Activated T-cell treated with anti-CD3 and anti-CD28 coated beads, Interleukin-2, amount 50 U/mL, for 24 hours (primary cell): ENCODE measurements around the gene SH3GL2.
"Not testable (repeated sequence)": the region's sequence is repeated elsewhere in the genome, so short reads cannot be mapped to it uniquely, and the experiment has no call there.

ENCODE experiments used
- DNase-seq: peaks from one replicate; pipeline ENCODE4 v3.0.0-alpha.2; 2020
- H3K27ac Mint-ChIP-seq: 2 replicates; pipeline ENCODE4 v1.8.0; 2020; ENCODE audit warnings: mild to moderate bottlenecking, mixed read lengths
- H3K27me3 Mint-ChIP-seq: 2 replicates; pipeline ENCODE4 v1.8.0; 2020; ENCODE audit warnings: mixed read lengths
- H3K36me3 Mint-ChIP-seq: 2 replicates; pipeline ENCODE4 v1.8.0; 2020; ENCODE audit warnings: low read depth, mixed read lengths
- H3K4me1 Mint-ChIP-seq: 2 replicates; pipeline ENCODE4 v1.8.0; 2020; ENCODE audit warnings: low read depth, mixed read lengths
- H3K4me3 Mint-ChIP-seq: 2 replicates; pipeline ENCODE4 v1.8.0; 2020; ENCODE audit warnings: mild to moderate bottlenecking, moderate library complexity, mixed read lengths
- H3K9me3 Mint-ChIP-seq: 2 replicates; pipeline ENCODE4 v1.8.0; 2020; ENCODE audit warnings: mixed read lengths

The SH3GL2 gene

DNA sequence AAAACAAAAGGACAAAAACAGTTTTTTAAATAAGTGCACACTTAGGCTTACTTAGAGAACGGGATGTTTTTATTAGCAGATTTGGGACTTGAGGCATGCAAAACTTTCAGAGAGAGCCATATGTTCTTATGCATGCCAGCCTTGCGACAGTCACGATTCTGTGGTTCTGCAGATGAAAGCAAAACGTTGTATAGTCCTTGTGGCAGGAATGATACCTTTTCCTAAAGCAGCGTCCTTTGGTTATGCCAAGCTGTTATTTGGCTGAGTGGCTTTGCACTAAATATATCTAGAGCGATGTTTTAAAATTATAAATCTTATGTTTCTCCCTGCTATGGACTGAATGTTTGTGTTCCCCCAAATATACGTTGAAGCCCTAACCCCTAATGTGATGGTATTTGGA, 152.0 kb downstream of the SH3GL2 start:
- H3K9me3 Mint-ChIP-seq, result peaks cover 17% of the 10 kb centered on the region

DNA sequence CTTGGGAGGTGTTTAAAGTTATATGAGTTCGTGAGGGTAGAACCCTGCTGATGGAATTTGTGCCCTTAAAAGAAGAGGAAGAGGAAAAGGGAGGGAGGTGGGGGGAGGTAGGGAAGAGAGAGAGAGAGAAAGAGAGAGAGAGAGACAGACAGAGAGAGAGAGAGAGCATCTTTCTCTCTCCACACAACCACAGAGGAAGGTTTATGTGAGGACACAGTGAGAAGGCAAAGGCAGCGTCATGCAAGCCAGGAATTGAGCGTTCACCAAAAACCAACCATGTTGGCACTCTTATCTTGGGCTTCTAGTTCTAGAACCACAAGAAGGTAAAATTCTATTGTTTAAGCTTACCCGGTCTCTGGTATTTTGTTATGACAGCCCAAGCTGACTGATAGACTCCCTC, 152.4 kb downstream of the SH3GL2 start:
- Mint-ChIP-seq H3K27ac (no peak overlapping the region), H3K4me3 (no peak overlapping the region), H3K27me3 (no peaks in the 10 kb centered on the region), H3K9me3 (peaks cover 17% of the 10 kb centered on the region), H3K36me3 (no peaks in the 10 kb centered on the region), H3K4me1 (no peaks in the 10 kb centered on the region)
- no peak for DNase-seq

More for the DNA sequence above, 152.0 kb downstream of the SH3GL2 start:
- no peak for DNase-seq
- no peaks in the 10 kb centered on the region for H3K27me3 Mint-ChIP-seq
- no peaks in the 10 kb centered on the region for H3K36me3 Mint-ChIP-seq
- no peaks in the 10 kb centered on the region for H3K4me1 Mint-ChIP-seq
- H3K27ac Mint-ChIP-seq, result no peak overlapping the region
- no peak overlapping the region for H3K4me3 Mint-ChIP-seq

DNA sequence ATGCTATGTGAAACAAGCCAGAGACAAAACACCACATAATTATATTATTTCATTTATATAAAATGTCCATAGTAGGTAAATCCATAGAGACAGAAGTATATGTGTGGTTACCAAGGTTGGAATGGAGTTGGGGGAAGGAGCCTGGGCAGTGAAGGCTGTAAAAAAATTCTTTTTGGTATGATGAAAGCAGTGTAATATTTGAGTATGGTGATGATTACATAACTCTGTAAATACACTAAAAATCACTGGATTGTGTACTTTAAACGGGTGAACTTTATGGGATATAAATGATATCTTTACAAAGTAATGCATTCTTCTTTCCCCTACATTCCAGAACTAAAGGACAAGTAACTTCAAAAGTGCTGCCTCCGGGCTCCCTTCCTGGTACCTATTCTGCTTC, 155.8 kb downstream of the SH3GL2 start:
- Mint-ChIP-seq H3K4me3 (no peak overlapping the region), H3K9me3 (peaks cover 30% of the 10 kb centered on the region), H3K36me3 (no peaks in the 10 kb centered on the region), H3K27ac (no peak overlapping the region), H3K4me1 (no peaks in the 10 kb centered on the region), H3K27me3 (no peaks in the 10 kb centered on the region)
- no peak for DNase-seq

DNA sequence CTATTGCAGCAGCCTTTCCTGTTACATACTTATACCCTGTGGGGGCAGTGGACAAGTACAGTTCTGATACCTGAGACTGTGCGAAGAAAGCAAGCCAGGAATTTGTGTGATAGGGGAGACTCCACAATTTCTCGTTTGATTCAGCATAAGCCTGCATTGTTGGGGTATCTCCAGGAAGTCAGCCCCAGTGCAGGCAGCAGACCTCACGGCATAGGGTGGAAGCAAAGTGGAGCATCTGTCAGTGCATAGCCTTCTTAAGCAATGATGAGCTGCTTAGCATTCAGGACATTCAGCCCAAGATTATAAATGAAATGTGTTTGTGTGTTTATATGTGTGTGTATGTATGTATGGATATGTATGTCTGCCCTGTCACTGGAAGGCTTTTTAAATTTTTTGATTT, 157.0 kb downstream of the SH3GL2 start:
- Mint-ChIP-seq H3K4me3 (no peak overlapping the region), H3K4me1 (no peaks in the 10 kb centered on the region), H3K27ac (no peak overlapping the region), H3K36me3 (no peaks in the 10 kb centered on the region), H3K9me3 (peaks cover 24% of the 10 kb centered on the region), H3K27me3 (no peaks in the 10 kb centered on the region)
- DNase-seq, result no peak

DNA sequence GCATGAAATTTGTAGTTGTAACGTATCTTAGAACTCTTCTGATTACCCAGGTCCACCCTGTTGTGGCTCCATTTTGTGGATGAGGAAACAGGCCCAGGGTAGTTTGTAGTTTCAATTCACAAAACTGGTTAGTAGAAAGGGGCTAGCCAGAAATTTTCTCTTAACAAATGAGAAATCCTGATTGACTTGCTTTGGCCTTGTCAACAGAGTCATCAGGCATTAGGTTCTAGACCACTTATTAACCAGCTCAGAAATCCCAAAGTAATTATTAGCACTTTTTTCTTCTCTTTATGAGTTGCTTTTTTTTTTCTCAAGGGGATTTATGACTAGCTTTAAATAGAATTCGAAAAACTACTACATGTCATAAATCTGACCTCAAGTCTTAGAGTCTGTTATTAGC, 160.2 kb downstream of the SH3GL2 start:
- no peaks in the 10 kb centered on the region for H3K27me3 Mint-ChIP-seq
- no peak overlapping the region for H3K27ac Mint-ChIP-seq
- H3K9me3 Mint-ChIP-seq, result peaks cover 16% of the 10 kb centered on the region
- no peak overlapping the region for H3K4me3 Mint-ChIP-seq
- DNase-seq, result no peak
- no peaks in the 10 kb centered on the region for H3K36me3 Mint-ChIP-seq
- no peaks in the 10 kb centered on the region for H3K4me1 Mint-ChIP-seq

DNA sequence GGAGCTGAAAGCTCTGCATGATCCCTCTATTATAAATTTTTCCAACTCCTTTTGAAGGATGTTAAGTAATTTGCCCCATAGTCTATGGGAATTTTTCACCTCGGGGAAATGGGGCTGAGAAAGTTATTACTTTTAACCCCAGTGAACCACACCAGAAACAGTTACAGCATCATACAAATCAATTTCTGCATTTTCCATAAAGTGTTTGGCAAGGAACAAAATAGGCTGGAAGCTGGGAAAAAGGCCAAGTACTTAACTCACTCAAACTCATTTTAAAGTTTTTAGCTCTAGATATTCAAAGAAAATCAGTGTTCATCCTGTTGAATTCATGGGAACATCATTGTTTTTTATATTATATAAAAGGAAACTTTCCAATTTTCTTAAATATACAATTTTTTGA, 160.9 kb downstream of the SH3GL2 start:
- peaks cover 16% of the 10 kb centered on the region for H3K9me3 Mint-ChIP-seq
- H3K4me3 Mint-ChIP-seq, result no peak overlapping the region
- DNase-seq, result no peak
- H3K4me1 Mint-ChIP-seq, result no peaks in the 10 kb centered on the region
- H3K27ac Mint-ChIP-seq, result no peak overlapping the region
- H3K27me3 Mint-ChIP-seq, result no peaks in the 10 kb centered on the region
- no peaks in the 10 kb centered on the region for H3K36me3 Mint-ChIP-seq

DNA sequence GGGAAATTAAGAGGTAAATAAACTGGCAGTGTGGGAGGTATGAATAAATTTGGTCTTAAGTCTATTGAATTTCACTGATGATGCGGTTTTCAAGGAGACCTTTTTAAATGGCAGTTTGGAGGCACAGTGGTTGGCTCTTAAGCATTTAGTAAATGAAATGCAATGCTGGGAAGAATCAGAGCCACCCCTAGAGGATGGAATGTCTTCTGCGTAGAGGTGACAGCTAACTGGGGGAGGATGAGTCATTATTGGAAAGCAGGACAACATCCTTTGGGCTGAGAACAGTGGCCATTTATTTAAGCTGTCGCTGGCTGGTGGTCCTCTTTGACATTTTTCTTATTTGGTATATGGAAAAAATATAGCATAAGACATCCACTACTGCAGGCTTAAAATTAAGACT, 163.2 kb downstream of the SH3GL2 start:
- Mint-ChIP-seq H3K4me3 (no peak overlapping the region), H3K27ac (no peak overlapping the region), H3K9me3 (peaks cover 10% of the 10 kb centered on the region), H3K36me3 (no peaks in the 10 kb centered on the region), H3K4me1 (no peaks in the 10 kb centered on the region), H3K27me3 (no peaks in the 10 kb centered on the region)
- DNase-seq, result no peak

DNA sequence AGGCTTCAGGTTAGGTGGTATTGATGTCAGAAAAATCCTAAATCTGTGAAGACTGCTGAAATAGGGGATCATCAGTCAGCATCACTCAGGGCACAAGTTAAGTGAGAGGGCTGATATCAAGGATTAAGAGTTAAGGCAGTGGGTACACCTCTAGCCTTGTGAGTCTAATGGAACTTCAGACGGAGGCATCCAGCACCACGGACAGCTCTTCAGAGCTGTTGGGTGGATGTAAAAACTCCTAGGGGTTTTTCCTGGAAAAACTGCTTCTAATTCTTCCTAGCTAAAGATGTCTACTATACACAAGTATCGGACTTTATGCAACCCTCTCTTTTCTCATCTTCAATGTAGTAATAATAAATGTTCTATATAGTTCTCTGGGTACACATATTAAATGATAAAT, 165.9 kb downstream of the SH3GL2 start:
- DNase-seq, result no peak
- Mint-ChIP-seq H3K27ac (no peak overlapping the region), H3K27me3 (no peaks in the 10 kb centered on the region), H3K9me3 (peaks cover 6% of the 10 kb centered on the region), H3K36me3 (no peaks in the 10 kb centered on the region), H3K4me1 (no peaks in the 10 kb centered on the region), H3K4me3 (no peak overlapping the region)

DNA sequence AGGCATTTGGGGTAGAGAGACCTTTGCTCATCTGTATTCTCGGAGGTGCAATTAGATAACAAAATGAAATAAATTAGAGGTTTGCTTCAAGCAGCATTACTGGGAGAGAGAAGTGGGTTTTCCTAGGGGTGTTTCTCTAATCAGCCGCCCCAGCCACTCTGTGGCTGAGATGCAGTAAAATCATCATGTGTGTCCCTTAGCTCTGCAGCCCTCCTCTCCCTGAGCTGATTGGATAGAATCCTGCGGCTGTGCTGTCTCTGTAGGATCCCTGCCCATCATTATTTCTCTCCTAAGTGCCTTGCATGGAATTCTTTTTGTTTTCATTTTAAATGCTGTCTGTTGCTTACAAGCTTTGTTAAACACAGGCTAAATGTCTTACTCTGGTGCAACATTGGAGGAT, 171.4 kb downstream of the SH3GL2 start:
- peaks cover 14% of the 10 kb centered on the region for H3K9me3 Mint-ChIP-seq
- no peaks in the 10 kb centered on the region for H3K36me3 Mint-ChIP-seq
- no peak overlapping the region for H3K27ac Mint-ChIP-seq
- DNase-seq, result no peak
- no peaks in the 10 kb centered on the region for H3K27me3 Mint-ChIP-seq
- H3K4me3 Mint-ChIP-seq, result no peak overlapping the region
- H3K4me1 Mint-ChIP-seq, result no peaks in the 10 kb centered on the region

DNA sequence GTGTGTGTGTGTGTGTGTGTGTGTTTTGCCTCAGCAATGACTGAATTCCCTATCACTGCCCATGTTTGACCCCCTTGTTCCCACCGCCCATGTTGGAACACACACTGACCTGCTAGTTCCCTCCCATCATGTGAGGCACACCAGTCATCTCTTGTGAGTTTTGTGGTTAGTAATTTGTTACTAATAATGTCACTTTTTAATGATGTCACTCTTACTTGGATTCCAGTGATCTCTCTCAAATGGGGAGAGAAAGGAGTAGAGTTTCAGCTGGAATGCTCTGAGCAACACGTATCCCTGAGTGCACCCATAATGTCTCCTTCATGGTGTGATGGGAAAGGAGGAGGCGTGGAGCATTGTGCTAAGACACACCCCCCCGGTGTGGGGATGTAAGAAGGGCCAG, 172.6 kb downstream of the SH3GL2 start:
- Mint-ChIP-seq H3K27me3 (no peaks in the 10 kb centered on the region), H3K4me1 (no peaks in the 10 kb centered on the region), H3K4me3 (no peak overlapping the region), H3K27ac (no peak overlapping the region), H3K36me3 (no peaks in the 10 kb centered on the region), H3K9me3 (peaks cover 14% of the 10 kb centered on the region)
- DNase-seq, result no peak

DNA sequence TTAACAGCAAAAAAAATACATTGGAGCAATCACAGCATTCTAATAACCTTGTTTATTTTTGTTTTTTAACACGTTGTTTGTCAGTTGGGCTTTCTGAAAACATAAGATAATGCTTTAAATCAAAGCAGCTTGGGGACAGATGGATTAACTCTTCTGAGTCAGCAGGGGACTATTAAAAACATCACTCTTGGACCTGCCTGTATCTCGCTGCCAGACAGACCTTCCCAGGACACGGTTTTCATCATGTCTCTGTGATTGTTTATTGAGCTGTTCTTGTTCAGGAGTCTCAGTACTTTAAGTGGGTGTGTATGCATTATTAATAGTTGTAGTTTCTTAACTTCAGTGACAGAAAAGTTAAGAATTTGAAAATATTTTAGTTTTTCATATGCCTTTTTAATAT, 173.2 kb downstream of the SH3GL2 start:
- H3K9me3 Mint-ChIP-seq, result peaks cover 14% of the 10 kb centered on the region
- H3K27me3 Mint-ChIP-seq, result no peaks in the 10 kb centered on the region
- DNase-seq, result no peak
- no peaks in the 10 kb centered on the region for H3K4me1 Mint-ChIP-seq
- H3K27ac Mint-ChIP-seq, result no peak overlapping the region
- H3K4me3 Mint-ChIP-seq, result no peak overlapping the region
- no peaks in the 10 kb centered on the region for H3K36me3 Mint-ChIP-seq

DNA sequence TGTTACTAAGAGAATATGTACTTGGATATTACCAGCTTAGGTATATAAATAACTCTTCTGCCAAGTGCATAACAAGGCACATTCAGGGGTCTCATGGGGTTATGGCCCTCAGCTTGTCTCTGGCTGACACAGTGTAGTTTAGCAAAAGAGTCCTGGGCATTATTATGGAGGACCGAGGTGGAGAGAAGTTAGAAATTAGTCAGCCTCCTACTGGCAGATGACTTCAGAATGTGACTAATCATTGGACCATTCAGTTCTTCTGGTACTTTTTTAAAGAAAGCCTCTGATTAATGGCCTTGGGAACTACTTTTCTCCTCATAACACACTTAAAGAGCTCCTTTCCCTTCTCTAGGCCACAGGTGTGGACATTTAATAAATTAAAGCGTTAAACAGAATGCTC, 178.9 kb downstream of the SH3GL2 start:
- DNase-seq, result no peak
- Mint-ChIP-seq H3K27ac (no peak overlapping the region), H3K27me3 (no peaks in the 10 kb centered on the region), H3K9me3 (peaks cover 5% of the 10 kb centered on the region), H3K4me3 (no peak overlapping the region), H3K4me1 (no peaks in the 10 kb centered on the region), H3K36me3 (no peaks in the 10 kb centered on the region)

DNA sequence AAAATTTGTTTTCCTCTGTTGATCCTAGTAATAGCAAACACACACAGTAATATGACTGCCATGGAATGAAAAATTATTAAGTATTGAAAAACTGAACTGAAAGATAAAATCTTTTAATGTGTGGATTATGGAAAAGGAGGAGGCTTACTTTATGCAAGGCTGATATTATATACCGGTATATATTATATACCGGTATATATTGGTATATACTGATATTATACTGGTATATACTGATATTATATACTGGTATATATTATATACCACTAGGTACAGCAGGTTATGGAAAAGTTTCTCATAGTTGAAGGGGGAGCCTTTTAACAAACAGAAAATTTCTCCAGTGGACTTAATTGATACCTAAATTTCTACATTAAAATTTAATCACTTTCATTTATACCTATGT, 181.4 kb downstream of the SH3GL2 start:
- Mint-ChIP-seq H3K9me3 (peaks cover 3% of the 10 kb centered on the region), H3K4me3 (no peak overlapping the region), H3K4me1 (no peaks in the 10 kb centered on the region), H3K36me3 (no peaks in the 10 kb centered on the region), H3K27me3 (no peaks in the 10 kb centered on the region), H3K27ac (no peak overlapping the region)
- DNase-seq, result no peak

DNA sequence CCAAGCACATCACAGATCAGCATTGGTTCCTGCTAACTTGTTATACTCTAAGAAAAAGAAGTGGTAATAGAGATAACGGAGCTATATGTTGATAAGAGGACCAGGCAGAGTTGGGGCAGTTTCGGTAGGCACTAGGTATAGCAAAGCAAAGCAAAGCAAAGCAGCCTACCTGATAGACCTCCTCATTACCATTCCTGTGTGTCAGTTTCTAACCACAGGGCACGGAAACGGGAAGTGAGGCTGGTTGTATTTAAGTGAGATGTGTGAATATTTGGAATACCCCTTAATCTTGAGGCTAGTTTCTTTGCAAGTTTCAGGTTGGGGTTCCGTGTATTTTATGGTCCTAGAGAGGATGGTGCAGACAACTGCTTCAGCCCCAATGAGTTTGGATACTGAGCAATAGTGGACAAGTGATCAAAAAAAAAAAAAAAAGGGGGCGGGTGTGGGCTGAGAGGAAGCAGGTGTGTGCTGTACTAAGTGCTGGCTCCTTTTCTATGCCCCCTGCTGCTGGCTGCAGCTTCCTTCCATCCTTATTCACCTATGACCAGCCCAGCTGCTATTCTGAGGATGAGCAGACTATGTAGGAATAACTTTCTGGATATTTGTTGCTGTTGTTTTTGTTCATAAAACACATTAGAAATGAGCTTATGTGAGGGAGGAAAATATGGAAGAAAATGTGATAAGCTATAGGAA, 183.3 kb downstream of the SH3GL2 start:
- H3K4me3 Mint-ChIP-seq, result no peak overlapping the region
- no peak overlapping the region for H3K27ac Mint-ChIP-seq
- H3K27me3 Mint-ChIP-seq, result no peaks in the 10 kb centered on the region
- H3K9me3 Mint-ChIP-seq, result peaks cover 3% of the 10 kb centered on the region
- no peaks in the 10 kb centered on the region for H3K4me1 Mint-ChIP-seq
- DNase-seq, result no peak
- H3K36me3 Mint-ChIP-seq, result no peaks in the 10 kb centered on the region

DNA sequence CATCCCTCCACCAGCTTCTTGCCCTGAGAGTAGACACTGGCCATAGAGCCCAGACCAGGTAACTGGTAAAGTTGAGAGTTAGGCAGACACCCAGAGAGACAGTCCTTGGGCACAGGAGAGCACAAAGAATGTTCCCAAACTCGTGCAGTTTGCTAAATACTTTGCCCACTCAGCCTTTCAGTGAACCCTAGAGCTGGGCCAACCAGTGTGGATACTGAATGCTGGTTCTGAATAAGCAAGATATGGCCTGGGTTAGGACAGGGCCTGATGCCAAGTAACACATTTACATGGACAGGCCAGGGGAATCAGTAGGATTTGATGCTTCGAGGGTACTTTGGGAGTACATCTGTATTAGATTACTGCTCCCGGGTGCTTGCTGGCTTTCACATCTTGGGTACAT, 185.4 kb downstream of the SH3GL2 start:
- H3K27me3 Mint-ChIP-seq, result no peaks in the 10 kb centered on the region
- DNase-seq, result no peak
- H3K4me1 Mint-ChIP-seq, result no peaks in the 10 kb centered on the region
- no peak overlapping the region for H3K4me3 Mint-ChIP-seq
- no peaks in the 10 kb centered on the region for H3K36me3 Mint-ChIP-seq
- H3K27ac Mint-ChIP-seq, result no peak overlapping the region
- H3K9me3 Mint-ChIP-seq, result no peaks in the 10 kb centered on the region

DNA sequence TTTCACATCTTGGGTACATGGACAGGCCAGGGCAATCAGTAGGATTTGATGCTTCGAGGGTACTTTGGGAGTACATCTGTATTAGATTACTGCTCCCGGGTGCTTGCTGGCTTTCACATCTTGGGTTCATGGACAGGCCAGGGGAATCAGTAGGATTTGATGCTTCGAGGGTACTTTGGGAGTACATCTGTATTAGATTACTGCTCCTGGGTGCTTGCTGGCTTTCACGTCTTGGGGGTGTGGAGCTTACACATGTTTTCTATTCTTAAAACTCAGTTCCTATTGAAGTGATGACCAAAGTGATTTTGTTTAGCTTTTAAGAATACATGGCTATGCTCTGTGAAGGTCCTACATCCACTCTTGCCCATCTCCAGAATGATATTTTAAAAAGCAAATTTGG, 186.3 kb downstream of the SH3GL2 start:
- not testable (repeated sequence) for H3K27ac Mint-ChIP-seq, H3K9me3 Mint-ChIP-seq, H3K36me3 Mint-ChIP-seq, H3K4me1 Mint-ChIP-seq, DNase-seq, H3K27me3 Mint-ChIP-seq, H3K4me3 Mint-ChIP-seq
